H1 (cell line): ENCODE data around the gene ACTA2. TPM values are rescaled to one million over a fixed set of nuclear protein-coding genes. Genes with fewer than 3 reads are reported as not detected.

Experiments
- BRCA1 ChIP-seq: IDR thresholded peaks from 2 replicates; pipeline ENCODE4 v1.6.1; 2012; ENCODE audit warnings: low read depth, low read length, improper control_type of control experiment
- CBX8 ChIP-seq: fragments of 300-800, 300-1000 bp; sonication (generic); IDR thresholded peaks from 2 replicates; pipeline ENCODE4 v1.7.1; 2016; ENCODE audit warnings: low read depth, low read length, borderline replicate concordance
- CTCF ChIP-seq, 3 experiments: IDR thresholded peaks; 1 replicate in 2 of 3; 2 replicates in 1 of 3; pipeline versions ENCODE4 v1.5.1 to v1.6.1; 2011; ENCODE audit warnings: low read length in 3 of 3, mild to moderate bottlenecking in 3 of 3, inconsistent platforms in 2 of 3, low read depth in 1 of 3, moderate library complexity in 1 of 3; ENCODE audit not compliant: insufficient read depth in 1 of 3; ENCODE audit errors: control extremely low read depth in 1 of 3
- JUND ChIP-seq: IDR thresholded peaks from 2 replicates; pipeline ENCODE4 v1.6.1; 2011; ENCODE audit warnings: mild to moderate bottlenecking, improper control_type of control experiment, low read length
- polyA plus RNA-seq, 7 experiments: library from polyadenylated mRNA; depleted of rRNA in 3 of 7; stranded (reverse) in 5 of 7; unstranded in 2 of 7; fragments of >200 nt in 5 of 7; fragments of 200-250 nt in 2 of 7; gene quantifications; 1 replicate in 5 of 7; 2 replicates in 1 of 7; 4 replicates in 1 of 7; pipeline versions ENCODE4 v1.2.1 to v1.2.3, GENCODE V29; 2011 to 2013; ENCODE audit warnings: missing spikeins in 2 of 7, mixed read lengths in 2 of 7
- total RNA-seq: library from RNA; stranded (reverse); fragmentation: NEBNext Ultra II Directional; extraction: Animal tissue kit (Norgen Biotek cat#: 25700); gene quantifications from 2 replicates; pipeline ENCODE4 v1.2.1, GENCODE V29; 2021

Gene ACTA2
- total and polyA plus RNA-seq, 2 of the 8 experiments (the other 6 are each of a cell fraction or from before 2014, with no cell fraction given): 3.5 to 8.9 TPM

GRCh38 chr10:88927416-88927690 is 25.2 kb downstream of the ACTA2 start (continued):
- no peak for TF ChIP-seq CBX8
- TF ChIP-seq JUND: no peak
- TF ChIP-seq CTCF (IDR thresholded peaks at IDR 0.05; ENCODE audit: control extremely low read depth in 1 of 3, insufficient read depth in 1 of 3, low read depth in 1 of 3, low read length in 3 of 3): no peak
- no peak for TF ChIP-seq BRCA1
